ENCODE results near the gene GCH1. TPM values are rescaled to one million over a fixed set of nuclear protein-coding genes. Genes with fewer than 3 reads are reported as not detected.

The GCH1 gene
- total RNA-seq, 1 experiment from 2014 or later, result 9.2 TPM

GRCh38 chr14:54864526-54864925, 38.1 kb downstream of the GCH1 start:
- no peaks in the 10 kb centered on the region for H3K27me3 Mint-ChIP-seq (ENCODE audit: low read depth)
- ChIA-PET POLR2A (no interaction called here), CTCF (no interaction called here)
- ATAC-seq (no peak), DNase-seq (ENCODE audit: low spot score) (no peak)
- H3K27ac Mint-ChIP-seq, result no peak overlapping the region
- peaks cover 8% of the 10 kb centered on the region for H3K4me1 Mint-ChIP-seq
- H3K4me3 Mint-ChIP-seq, result no peak overlapping the region
- H3K36me3 Mint-ChIP-seq, result peaks cover 2% of the 10 kb centered on the region; the same call in 1 of the 2 replicates
- no peaks in the 10 kb centered on the region for H3K9me3 Mint-ChIP-seq
- TF ChIP-seq STAT6 (CRISPR knock-in tag; conservative IDR thresholded peaks at IDR 0.05; ENCODE audit: low read depth) (no peak), IRF1 (CRISPR knock-in tag; IDR thresholded peaks at IDR 0.05) (no peak), ZNF281 (CRISPR knock-in tag; IDR thresholded peaks at IDR 0.05) (no peak), ZNF671 (CRISPR knock-in tag; IDR thresholded peaks at IDR 0.05) (no peak), SP1 (CRISPR knock-in tag; conservative IDR thresholded peaks at IDR 0.05) (no peak), MYBL2 (CRISPR knock-in tag; IDR thresholded peaks at IDR 0.05) (no peak), ZNF232 (CRISPR knock-in tag; IDR thresholded peaks at IDR 0.05) (no peak), ZNF396 (CRISPR knock-in tag; IDR thresholded peaks at IDR 0.05; ENCODE audit: borderline replicate concordance) (no peak), GRHL2 (CRISPR knock-in tag; IDR thresholded peaks at IDR 0.05; ENCODE audit: insufficient replicate concordance, severe bottlenecking) (no peak), ZNF121 (CRISPR knock-in tag; IDR thresholded peaks at IDR 0.05) (no peak), E2F5 (CRISPR knock-in tag; IDR thresholded peaks at IDR 0.05) (no peak), NR3C1 (CRISPR knock-in tag; conservative IDR thresholded peaks at IDR 0.05; ENCODE audit: low read depth) (no peak)

- Mint-ChIP-seq H3K27ac (no peak overlapping the region), H3K4me1 (peaks cover 23% of the 10 kb centered on the region), H3K27me3 (ENCODE audit: low read depth) (no peaks in the 10 kb centered on the region), H3K9me3 (no peaks in the 10 kb centered on the region), H3K4me3 (no peak overlapping the region), H3K36me3 (no peaks in the 10 kb centered on the region)
- ChIA-PET CTCF (no interaction called here), POLR2A (interaction anchor here (0.6 kb wide), 1 partner anchor 167 kb away, joined by 4 read pairs; no protein-coding TSS in a partner anchor)
- DNase-seq (ENCODE audit: low spot score) (no peak), ATAC-seq (no peak)
- TF ChIP-seq GTF2I (CRISPR knock-in tag; conservative IDR thresholded peaks at IDR 0.05), result no peak
- TF ChIP-seq ATF2 (CRISPR knock-in tag; IDR thresholded peaks at IDR 0.05; ENCODE audit: borderline replicate concordance, low read depth), result no peak
- no peak for TF ChIP-seq ZSCAN18 (CRISPR knock-in tag; IDR thresholded peaks at IDR 0.05)
- TF ChIP-seq E2F1 (CRISPR knock-in tag; IDR thresholded peaks at IDR 0.05), result no peak
- TF ChIP-seq ERG (CRISPR knock-in tag; IDR thresholded peaks at IDR 0.05), result no peak
- TF ChIP-seq IRF1 (CRISPR knock-in tag; IDR thresholded peaks at IDR 0.05), result no peak
Observed at GRCh38 chr14:54857830-54858269, 44.8 kb downstream of the GCH1 start.
